Esophagus muscularis mucosa (tissue), 4 donors: ENCODE data around the gene SLC35G3. TPM values are rescaled to one million over a fixed set of nuclear protein-coding genes. Genes with fewer than 3 reads are reported as not detected.
"Not testable (repeated sequence)": the region's sequence is repeated elsewhere in the genome, so short reads cannot be mapped to it uniquely, and the experiment has no call there.

Experiments used
- DNase-seq: peaks from one replicate; pipeline ENCODE4 v3.0.0-alpha.2; 2017; ENCODE audit errors: extremely low spot score
- H3K27ac ChIP-seq, 4 donors: fragments of 200-600 bp; sonication (generic); replicated peaks in 1 of 4; 1 replicate in 3 of 4; 2 replicates in 1 of 4; pipeline ENCODE4 v1.5.1; 2016 to 2019; ENCODE audit warnings: mild to moderate bottlenecking in 1 of 4
- H3K27me3 ChIP-seq, 4 donors: fragments of 200-600 bp; sonication (generic); one replicate each; pipeline versions ENCODE4 v1.5.1 to v1.6.0; 2016 to 2019
- H3K36me3 ChIP-seq, 4 donors: fragments of 200-600 bp; sonication (generic); one replicate each; pipeline ENCODE4 v1.5.1; 2016 to 2019
- H3K4me1 ChIP-seq, 4 donors: fragments of 200-600 bp; sonication (generic); one replicate each; pipeline ENCODE4 v1.5.1; 2016 to 2019
- H3K4me3 ChIP-seq, 4 donors: fragments of 200-600 bp; sonication (generic); 1 replicate in 2 of 4; 2 replicates in 2 of 4; pipeline ENCODE4 v1.5.1; 2016 to 2019; ENCODE audit warnings: mild to moderate bottlenecking in 4 of 4, moderate library complexity in 1 of 4
- H3K9me3 ChIP-seq, 4 donors: fragments of 200-600 bp; sonication (generic); 1 replicate in 3 of 4; 2 replicates in 1 of 4; pipeline ENCODE4 v1.5.1; 2016 to 2019
- CTCF ChIP-seq, 3 experiments: fragments of 200-600 bp in 2 of 3; fragments of 450-650 bp in 1 of 3; sonication (generic) in 2 of 3; IDR thresholded peaks; one replicate each; pipeline ENCODE4 v1.5.1; 2017 to 2019; ENCODE audit warnings: antibody characterized with exemption in 3 of 3, mild to moderate bottlenecking in 2 of 3, moderate library complexity in 1 of 3
- EP300 ChIP-seq: sonication (generic); formaldehyde crosslinking; IDR thresholded peaks from one replicate; pipeline ENCODE4 v1.6.1; 2017; ENCODE audit warnings: antibody characterized with exemption
- POLR2A ChIP-seq: fragments of 450-650 bp; IDR thresholded peaks from one replicate; pipeline ENCODE4 v1.6.1; 2017; ENCODE audit warnings: antibody characterized with exemption, moderate library complexity, mild to moderate bottlenecking, low read depth
- POLR2AphosphoS5 ChIP-seq, 2 donors: sonication (generic); formaldehyde crosslinking; IDR thresholded peaks; one replicate each; pipeline ENCODE4 v1.6.1; 2017; ENCODE audit warnings: antibody characterized with exemption in 2 of 2
- WGBS: methylation state at CpG from one replicate; pipeline ENCODE4 v1.1.5; 2018; 5-methylcytosine and 5-hydroxymethylcytosine counted together
- intact Hi-C: fragments of 100-400 bp; cut with DNase I; formaldehyde crosslinking; loops from one replicate; pipeline ENCODE4 v1.15.1; 2023
- total RNA-seq, 4 donors: library from RNA; depleted of rRNA; stranded (reverse); fragments of >200 nt; gene quantifications; one replicate each; pipeline versions ENCODE4 v1.1.0 to v1.2.1, GENCODE V29; 2016

The SLC35G3 gene
- total RNA-seq, 4 donors from 2014 or later = not detected

- DNase-seq = no peak
- peaks cover 0 to 7% (median 0%) of the 10 kb centered on the region in 4 donors for H3K27me3 ChIP-seq
- intact Hi-C loops = no loop called here
- no peaks in the 10 kb centered on the region for H3K4me1 ChIP-seq
- no peaks in the 10 kb centered on the region for H3K9me3 ChIP-seq
- TF ChIP-seq POLR2AphosphoS5 (IDR thresholded peaks at IDR 0.05) (no peak), CTCF (IDR thresholded peaks at IDR 0.05) (no peak), POLR2A (no peak), EP300 (no peak)
- H3K36me3 ChIP-seq = no peaks in the 10 kb centered on the region
- no peak overlapping the region for H3K4me3 ChIP-seq
- no peak overlapping the region for H3K27ac ChIP-seq
- 88% methylated on average over 3 of the region's 3 CpGs for WGBS
These were observed 41.1 kb upstream of the SLC35G3 start for GRCh38 chr17:35235289-35235688.

GRCh38 chr17:35234315-35234714 lies 40.1 kb upstream of the SLC35G3 start:
- H3K27ac ChIP-seq, intact Hi-C loops, H3K4me3 ChIP-seq, H3K36me3 ChIP-seq, H3K4me1 ChIP-seq, H3K9me3 ChIP-seq, DNase-seq, H3K27me3 ChIP-seq: not testable (repeated sequence)
- WGBS = 83% methylated on average over 4 of the region's 4 CpGs

GRCh38 chr17:35229638-35230037 lies 35.4 kb upstream of the SLC35G3 start:
- TF ChIP-seq POLR2A (no peak), EP300 (no peak), CTCF (IDR thresholded peaks at IDR 0.05) (no peak), POLR2AphosphoS5 (IDR thresholded peaks at IDR 0.05) (no peak)
- Histone ChIP-seq H3K4me1 (no peaks in the 10 kb centered on the region), H3K27ac (no peak overlapping the region), H3K36me3 (no peaks in the 10 kb centered on the region), H3K4me3 (no peak overlapping the region), H3K9me3 (no peaks in the 10 kb centered on the region), H3K27me3 (peaks cover 0 to 7% (median 0%) of the 10 kb centered on the region in 4 donors)
- WGBS = 79% methylated on average over 1 of the region's 1 CpG
- no peak for DNase-seq
- intact Hi-C loops = no loop called here

GRCh38 chr17:35227546-35227945 lies 33.4 kb upstream of the SLC35G3 start:
- Histone ChIP-seq H3K9me3 (peaks cover 0 to 4% (median 0%) of the 10 kb centered on the region in 4 donors), H3K4me3 (no peak overlapping the region), H3K27me3 (peaks cover 0 to 9% (median 0%) of the 10 kb centered on the region in 4 donors), H3K36me3 (no peaks in the 10 kb centered on the region), H3K27ac (no peak overlapping the region), H3K4me1 (no peaks in the 10 kb centered on the region)
- intact Hi-C loops = no loop called here
- DNase-seq = no peak
- TF ChIP-seq POLR2AphosphoS5 (IDR thresholded peaks at IDR 0.05) (no peak), EP300 (no peak), CTCF (IDR thresholded peaks at IDR 0.05) (no peak), POLR2A (no peak)
- WGBS = 92% methylated on average over 2 of the region's 2 CpGs

- peaks cover 0 to 10% (median 0%) of the 10 kb centered on the region in 4 donors for H3K9me3 ChIP-seq
- 50% methylated on average over 1 of the region's 1 CpG for WGBS
- no peak overlapping the region for H3K27ac ChIP-seq
- no peak overlapping the region for H3K4me3 ChIP-seq
- intact Hi-C loops = no loop called here
- no peaks in the 10 kb centered on the region for H3K36me3 ChIP-seq
- H3K4me1 ChIP-seq = no peaks in the 10 kb centered on the region
- peaks cover 0 to 12% (median 0%) of the 10 kb centered on the region in 4 donors for H3K27me3 ChIP-seq
- TF ChIP-seq EP300 (no peak), POLR2A (no peak), POLR2AphosphoS5 (IDR thresholded peaks at IDR 0.05) (no peak), CTCF (IDR thresholded peaks at IDR 0.05) (no peak)
- no peak for DNase-seq
These were observed 30.2 kb upstream of the SLC35G3 start for GRCh38 chr17:35224436-35224835.
